ENCODE results near the gene TNRC18.

TNRC18 gene

GRCh38 chr7:5428478-5429252 is 5.0 kb upstream of the TNRC18 start:
- DNase-seq: peak in 1 of 5 experiments; percentile 37

GRCh38 chr7:5426226-5426475 is 2.5 kb upstream of the TNRC18 start:
- DNase-seq: peak in 1 of 5 experiments; percentile 13

- DNase-seq: peak in 1 of 5 experiments; percentile 8
Observed at GRCh38 chr7:5425507-5426225, 2.0 kb upstream of the TNRC18 start.

- no peak for DNase-seq
Observed at GRCh38 chr7:5424749-5425506, 1.3 kb upstream of the TNRC18 start.

GRCh38 chr7:5423976-5424748 is 528 bp upstream of the TNRC18 start:
- DNase-seq: peak in 2 of 5 experiments; percentile 38 to 70

GRCh38 chr7:5422396-5423305 is 983 bp downstream of the TNRC18 start:
- no peak for DNase-seq

- peak in 1 of 5 experiments; percentile 16 for DNase-seq
Observed at GRCh38 chr7:5421714-5422395, 1.8 kb downstream of the TNRC18 start.

GRCh38 chr7:5420881-5421713 is 2.5 kb downstream of the TNRC18 start:
- DNase-seq: peak in 1 of 5 experiments; percentile 19

- DNase-seq: no peak
Observed at GRCh38 chr7:5420067-5420880, 3.4 kb downstream of the TNRC18 start.

GRCh38 chr7:5419539-5420066 is 4.0 kb downstream of the TNRC18 start:
- DNase-seq: no peak

- no peak for DNase-seq
Observed at GRCh38 chr7:5418285-5418582, 5.4 kb downstream of the TNRC18 start.

- DNase-seq: no peak
Observed at GRCh38 chr7:5417106-5418071, 6.2 kb downstream of the TNRC18 start.

- no peak for DNase-seq
Observed at GRCh38 chr7:5414916-5415315, 8.7 kb downstream of the TNRC18 start.

GRCh38 chr7:5413449-5413786 is 10.2 kb downstream of the TNRC18 start:
- DNase-seq: no peak

- no peak for DNase-seq
Observed at GRCh38 chr7:5408777-5409176, 14.9 kb downstream of the TNRC18 start.

GRCh38 chr7:5406957-5407945 is 16.4 kb downstream of the TNRC18 start:
- no peak for DNase-seq

- DNase-seq: no peak
Observed at GRCh38 chr7:5404421-5404826, 19.2 kb downstream of the TNRC18 start.

All from T-helper 2 cell (primary cell).